HepG2 (cell line): ENCODE data around the gene RELL1. TPM values are rescaled to one million over a fixed set of nuclear protein-coding genes. Genes with fewer than 3 reads are reported as not detected.

Source experiments
- ATAC-seq: fragments of 200-7000 bp; cut with Tn5 transposase; 3 replicates; pipeline ENCODE4 v1.9.1; 2020; ENCODE audit warnings: mild to moderate bottlenecking, moderate library complexity
- BruUV-seq: library from RNA; stranded (reverse); fragments of 400-500 nt; replicated peaks from 2 replicates; lab custom pipeline; 2021; lab: Mats Ljungman, UMichigan
- CTCF ChIA-PET: fragments of 300-600 bp; formaldehyde crosslinking; extraction: SDS; loops from one replicate; lab custom pipeline; 2021; ENCODE audit warnings: low total read pairs, inconsistent platforms, low intra/inter-chr PET ratio; lab: Yijun Ruan, JAX
- POLR2A ChIA-PET: fragments of 350-600 bp; sonication (Branson Sonifier 250); formaldehyde crosslinking; loops from one replicate; lab custom pipeline; 2020; ENCODE audit warnings: antibody characterized with exemption, inconsistent platforms; lab: Yijun Ruan, JAX
- DNase-seq: peaks from one replicate; pipeline ENCODE4 v3.0.0-alpha.2; 2015; ENCODE audit warnings: low spot score
- FAIRE-seq: peaks from 3 replicates; lab custom pipeline; 2011; peaks lifted over from hg19 to GRCh38; lab: Jason Lieb, UNC
- H2AFZ ChIP-seq: one replicate; pipeline ENCODE4 v1.6.1; 2011; ENCODE audit warnings: low read length, inconsistent platforms
- H3K27ac ChIP-seq: fragments of 300-600 bp; 3 replicates; pipeline ENCODE4 v1.8.0; 2011; ENCODE audit warnings: mixed run types, mild to moderate bottlenecking, mixed read lengths, low read length, inconsistent platforms; ENCODE audit not compliant: insufficient read depth; ENCODE audit errors: extremely low read length
- H3K27me3 ChIP-seq, 2 experiments: fragments of 200-600 bp in 1 of 2; 2 replicates in 1 of 2; 3 replicates in 1 of 2; pipeline versions ENCODE4 v1.6.0 to v1.8.0; 2011; ENCODE audit warnings: low read length in 2 of 2, mild to moderate bottlenecking in 2 of 2, moderate library complexity in 2 of 2, inconsistent platforms in 1 of 2; ENCODE audit not compliant: insufficient read depth in 2 of 2, control insufficient read depth in 1 of 2
- H3K36me3 ChIP-seq, 2 experiments: fragments of 200-600 bp in 1 of 2; replicated peaks in 1 of 2; 2 replicates in 1 of 2; 3 replicates in 1 of 2; pipeline versions ENCODE4 v1.5.1 to v1.8.0; 2011; ENCODE audit warnings: low read length in 2 of 2, inconsistent platforms in 1 of 2; ENCODE audit not compliant: insufficient read depth in 2 of 2, control insufficient read depth in 1 of 2
- H3K4me1 ChIP-seq: 2 replicates; pipeline ENCODE4 v1.5.1; 2012; ENCODE audit warnings: low read length, inconsistent platforms; ENCODE audit not compliant: insufficient read depth
- H3K4me2 ChIP-seq: 2 replicates; pipeline ENCODE4 v1.6.0; 2011; ENCODE audit warnings: low read depth, low read length, inconsistent platforms
- H3K4me3 ChIP-seq, 3 experiments: fragments of 200-600 bp in 1 of 3; sonication (generic), shearing (Covaris generic) in 1 of 3; replicated peaks in 1 of 3; 2 replicates each; pipeline ENCODE4 v1.5.1; 2011 to 2016; ENCODE audit warnings: low read length in 3 of 3, inconsistent platforms in 2 of 3, low read depth in 2 of 3, mild to moderate bottlenecking in 2 of 3, control low read depth in 1 of 3, mixed read lengths in 1 of 3; ENCODE audit not compliant: insufficient read depth in 1 of 3
- H3K79me2 ChIP-seq: one replicate; pipeline ENCODE4 v1.6.1; 2011; ENCODE audit warnings: low read length, inconsistent platforms; ENCODE audit not compliant: insufficient read depth
- H3K9ac ChIP-seq: 2 replicates; pipeline ENCODE4 v1.6.0; 2011; ENCODE audit warnings: mild to moderate bottlenecking, low read depth, low read length, inconsistent platforms; ENCODE audit not compliant: insufficient read depth
- H3K9me3 ChIP-seq: 2 replicates; pipeline ENCODE4 v1.5.1; 2012; ENCODE audit warnings: mild to moderate bottlenecking, low read length
- H4K20me1 ChIP-seq: 2 replicates; pipeline ENCODE4 v1.6.0; 2011; ENCODE audit warnings: inconsistent platforms, mild to moderate bottlenecking, low read length, moderate library complexity; ENCODE audit not compliant: insufficient read depth
- ATM ChIP-seq: fragments of 450-650 bp; IDR thresholded peaks from 2 replicates; pipeline ENCODE4 v1.7.1; 2017; ENCODE audit warnings: mild to moderate bottlenecking, borderline replicate concordance
- ELF1 ChIP-seq: sonication (generic); formaldehyde crosslinking; IDR thresholded peaks from 2 replicates; pipeline ENCODE4 v1.4.0; 2020; ENCODE audit warnings: missing genetic modification reagents
- FOXA1 ChIP-seq, 2 experiments: fragments of 450-650 bp in 1 of 2; sonication (generic) in 1 of 2; formaldehyde crosslinking in 1 of 2; IDR thresholded peaks; 2 replicates each; pipeline versions ENCODE4 v1.4.0 to v1.6.1; 2016 to 2020; ENCODE audit warnings: missing genetic modification reagents in 1 of 2
- GTF3A ChIP-seq: sonication (generic); formaldehyde crosslinking; conservative IDR thresholded peaks from 2 replicates; pipeline ENCODE4 v1.4.0; 2020; ENCODE audit warnings: mild to moderate bottlenecking, missing genetic modification reagents
- RXRB ChIP-seq: IDR thresholded peaks from 2 replicates; pipeline ENCODE4 v1.6.1; 2016; ENCODE audit warnings: borderline replicate concordance, missing genetic modification reagents, missing compliant biosample characterization
- SRF ChIP-seq: IDR thresholded peaks from 2 replicates; pipeline ENCODE4 v1.6.1; 2011; ENCODE audit warnings: mild to moderate bottlenecking, low read depth, low read length, moderate library complexity
- STAT6 ChIP-seq: sonication (generic); formaldehyde crosslinking; IDR thresholded peaks from 2 replicates; pipeline ENCODE4 v1.4.0; 2020; ENCODE audit warnings: missing genetic modification reagents, mild to moderate bottlenecking, borderline replicate concordance
- ZBTB2 ChIP-seq: sonication (generic); formaldehyde crosslinking; IDR thresholded peaks from 2 replicates; pipeline ENCODE4 v1.8.0; 2022; ENCODE audit warnings: low read depth, missing genetic modification reagents
- ZNF276 ChIP-seq: sonication (generic); formaldehyde crosslinking; IDR thresholded peaks from 2 replicates; pipeline ENCODE4 v1.4.0; 2020; ENCODE audit warnings: mild to moderate bottlenecking, low read depth, missing genetic modification reagents
- ZNF614 ChIP-seq: IDR thresholded peaks from 2 replicates; pipeline ENCODE4 v1.6.1; 2018; ENCODE audit warnings: missing biosample characterization, missing genetic modification reagents, inconsistent platforms, borderline replicate concordance
- ZNF704 ChIP-seq: sonication (generic); formaldehyde crosslinking; IDR thresholded peaks from 2 replicates; pipeline ENCODE4 v1.8.1; 2023; ENCODE audit warnings: mild to moderate bottlenecking, inconsistent platforms, moderate library complexity, missing genetic modification reagents, borderline replicate concordance
- ZNF792 ChIP-seq: IDR thresholded peaks from 2 replicates; pipeline ENCODE4 v1.6.1; 2016
- WGBS: methylation state at CpG from one replicate; pipeline ENCODE4 v1.1.6; 2017; ENCODE audit warnings: low lambda C conversion rate; 5-methylcytosine and 5-hydroxymethylcytosine counted together
- in situ Hi-C: cut with HindIII; loops from 2 replicates; pipeline ENCODE4 v1.10.0; 2017; ENCODE audit warnings: low pct_unique_long_range_greater_than_20kb; ENCODE audit not compliant: extremely low pct_ligation_motif_present
- intact Hi-C: fragments of 100-400 bp; cut with micrococcal nuclease; formaldehyde crosslinking; loops from one replicate; pipeline ENCODE4 v1.10.0; 2022; ENCODE audit not compliant: unreplicated experiment
- polyA plus RNA-seq, 8 experiments: library from polyadenylated mRNA; depleted of rRNA in 3 of 8; stranded (reverse) in 7 of 8; unstranded in 1 of 8; fragments of >200 nt; fragmentation: Illumina TruSeq in 4 of 8; extraction: Trizol in 4 of 8; gene quantifications; 2 replicates each; pipeline versions ENCODE4 v1.2.1 to v1.2.3, GENCODE V29; 2011 to 2016; ENCODE audit warnings: low read depth in 4 of 8, missing spikeins in 1 of 8, mixed read lengths in 1 of 8; ENCODE audit not compliant: insufficient read depth in 1 of 8
- total RNA-seq, 5 experiments: library from RNA; depleted of rRNA; stranded (reverse); fragments of >200 nt; fragmentation: Illumina TruSeq; extraction: Trizol; gene quantifications; 2 replicates each; pipeline ENCODE4 v1.2.3, GENCODE V29; 2016; ENCODE audit warnings: low read depth in 1 of 5

The RELL1 gene
- total and polyA plus RNA-seq, 2 of the 13 experiments (the other 11 are each of a cell fraction or from before 2014, with no cell fraction given): 8.4 to 58.4 TPM

GRCh38 chr4:37721995-37722638 is 35.9 kb upstream of the RELL1 start (continued):
- TF ChIP-seq ZNF704 (no peak), ZNF614 (CRISPR knock-in tag) (0 out of 2 replicates have a peak, but pooled peaks have one; percentile 33), SRF (no peak), FOXA1 (IDR thresholded peaks at IDR 0.05) (no peak), FOXA1 (CRISPR knock-in tag; IDR thresholded peaks at IDR 0.05) (peak; percentile 46), ZNF792 (CRISPR knock-in tag) (no peak), ELF1 (peak; percentile 37; the same call in 1 of the 2 replicates)

GRCh38 chr4:37719021-37719420 is 32.8 kb upstream of the RELL1 start:
- H3K27me3 ChIP-seq: no peaks in the 10 kb centered on the region; a peak in 1 of 5 replicates
- H3K4me3 ChIP-seq: no peak overlapping the region
- no peaks in the 10 kb centered on the region for H4K20me1 ChIP-seq
- POLR2A ChIA-PET: no interaction called here
- no peak overlapping the region for H3K4me2 ChIP-seq
- DNase-seq (no peak), FAIRE-seq (no peak), ATAC-seq (no peak)
- WGBS: 88% methylated on average over 1 of the region's 1 CpG
- no peaks in the 10 kb centered on the region for H3K36me3 ChIP-seq
- intact Hi-C loops (no loop called here), in situ Hi-C loops (no loop called here)
- H3K9me3 ChIP-seq: no peaks in the 10 kb centered on the region
- H3K9ac ChIP-seq: no peak overlapping the region
- TF ChIP-seq ATM: no peak
- no peak for TF ChIP-seq GTF3A
- no peak for TF ChIP-seq ZNF276 (CRISPR knock-in tag)
- no peak for TF ChIP-seq STAT6 (CRISPR knock-in tag)
- TF ChIP-seq ZBTB2: no peak
- TF ChIP-seq RXRB (CRISPR knock-in tag): no peak
- no peaks in the 10 kb centered on the region for H3K79me2 ChIP-seq
- CTCF ChIA-PET: no interaction called here
- H3K27ac ChIP-seq: no peak overlapping the region
- no peak overlapping the region for H2AFZ ChIP-seq
- H3K4me1 ChIP-seq: peaks cover 19% of the 10 kb centered on the region
- BruUV-seq: no TSS peak
